Fibroblast of peridontal ligament (primary cell): ENCODE results near the gene VPS16.
"Not testable (repeated sequence)": the region's sequence is repeated elsewhere in the genome, so short reads cannot be mapped to it uniquely, and the experiment has no call there.

Experiments used
- DNase-seq: peaks from one replicate; pipeline ENCODE4 v3.0.0-alpha.2; 2010; ENCODE audit errors: extremely low read depth

The VPS16 gene

GRCh38 chr20:2871661-2872458, 31.3 kb downstream of the VPS16 start:
- DNase-seq = no peak

- DNase-seq = peak; percentile 35
These were observed 32.0 kb downstream of the VPS16 start for GRCh38 chr20:2872459-2873009.

- peak; percentile 85 for DNase-seq
These were observed 32.6 kb downstream of the VPS16 start, which contains the start of gene PTPRA for GRCh38 chr20:2873010-2873746. TSS of gene PTPRA (plus strand) at chr20:2873481. CDS start at chr20:2964278, 90,797 bp downstream.

- DNase-seq = no peak
These were observed 33.1 kb downstream of the VPS16 start for GRCh38 chr20:2873747-2874041.

- DNase-seq = peak; percentile 6
These were observed 33.9 kb downstream of the VPS16 start for GRCh38 chr20:2874456-2874855.

GRCh38 chr20:2875690-2876203, 35.2 kb downstream of the VPS16 start:
- no peak for DNase-seq

GRCh38 chr20:2878515-2878914, 38.0 kb downstream of the VPS16 start:
- no peak for DNase-seq

GRCh38 chr20:2879146-2879545, 38.6 kb downstream of the VPS16 start:
- DNase-seq = peak; percentile 88

GRCh38 chr20:2880650-2881049, 40.1 kb downstream of the VPS16 start:
- no peak for DNase-seq

GRCh38 chr20:2883726-2884637, 43.4 kb downstream of the VPS16 start:
- DNase-seq = no peak

- no peak for DNase-seq
These were observed 47.2 kb downstream of the VPS16 start for GRCh38 chr20:2887715-2888114.

- no peak for DNase-seq
These were observed 47.8 kb downstream of the VPS16 start for GRCh38 chr20:2888224-2888955.

GRCh38 chr20:2889209-2889608, 48.7 kb downstream of the VPS16 start:
- no peak for DNase-seq

- DNase-seq = no peak
These were observed 49.3 kb downstream of the VPS16 start for GRCh38 chr20:2889797-2890196.

- DNase-seq = no peak
These were observed 50.2 kb downstream of the VPS16 start for GRCh38 chr20:2890742-2891141.

- DNase-seq = no peak
These were observed 50.8 kb downstream of the VPS16 start for GRCh38 chr20:2891343-2891742.

GRCh38 chr20:2892376-2892775, 51.8 kb downstream of the VPS16 start:
- DNase-seq = no peak

GRCh38 chr20:2894221-2894620, 53.7 kb downstream of the VPS16 start:
- DNase-seq = no peak

GRCh38 chr20:2895154-2895553, 54.6 kb downstream of the VPS16 start:
- not testable (repeated sequence) for DNase-seq

- DNase-seq = no peak
These were observed 58.7 kb downstream of the VPS16 start for GRCh38 chr20:2899243-2899642.
